WERI-Rb-1 (cell line): Measurements from ENCODE around the gene EVC2.

Experiments
- DNase-seq: peaks from one replicate; pipeline ENCODE4 v3.0.0-alpha.2; 2020
- H3K27ac ChIP-seq: fragments of 250-450 bp; sonication (Bioruptor Pico); 2 replicates; pipeline ENCODE4 v1.5.1; 2020; ENCODE audit warnings: mild to moderate bottlenecking, moderate library complexity
- H3K27me3 ChIP-seq: fragments of 250-450 bp; sonication (Bioruptor Pico); 2 replicates; pipeline ENCODE4 v1.5.1; 2021; ENCODE audit warnings: mild to moderate bottlenecking, low read depth, moderate library complexity; ENCODE audit not compliant: insufficient read depth, severe bottlenecking
- H3K36me3 ChIP-seq: fragments of 250-450 bp; sonication (Bioruptor Pico); 2 replicates; pipeline ENCODE4 v1.5.1; 2020; ENCODE audit warnings: mild to moderate bottlenecking, moderate library complexity
- H3K4me3 ChIP-seq: 2 replicates; pipeline ENCODE4 v1.5.1; 2011; ENCODE audit warnings: low read depth, mild to moderate bottlenecking, control low read depth, low read length
- H3K9me3 ChIP-seq: fragments of 250-450 bp; sonication (Bioruptor Pico); 2 replicates; pipeline ENCODE4 v1.5.1; 2021; ENCODE audit warnings: mild to moderate bottlenecking, moderate library complexity; ENCODE audit not compliant: severe bottlenecking
- CTCF ChIP-seq: IDR thresholded peaks from 2 replicates; pipeline ENCODE4 v1.5.1; 2011; ENCODE audit warnings: low read depth, mild to moderate bottlenecking, control low read depth, inconsistent platforms, low read length

EVC2 gene

GRCh38 chr4:5706486-5707290 is 1.7 kb downstream of the EVC2 start:
- peaks cover 4% of the 10 kb centered on the region for H3K9me3 ChIP-seq
- H3K27ac ChIP-seq: no peak overlapping the region
- DNase-seq: no peak
- no peak overlapping the region for H3K4me3 ChIP-seq
- TF ChIP-seq CTCF: no peak
- no peaks in the 10 kb centered on the region for H3K27me3 ChIP-seq
- H3K36me3 ChIP-seq: no peaks in the 10 kb centered on the region

GRCh38 chr4:5705647-5706320 is 2.6 kb downstream of the EVC2 start:
- DNase-seq: no peak
- H3K9me3 ChIP-seq: peaks cover 4% of the 10 kb centered on the region
- H3K27ac ChIP-seq: no peak overlapping the region
- H3K4me3 ChIP-seq: no peak overlapping the region
- no peaks in the 10 kb centered on the region for H3K36me3 ChIP-seq
- no peaks in the 10 kb centered on the region for H3K27me3 ChIP-seq
- no peak for TF ChIP-seq CTCF

GRCh38 chr4:5704276-5704675 is 4.1 kb downstream of the EVC2 start:
- TF ChIP-seq CTCF: no peak
- Histone ChIP-seq H3K36me3 (no peaks in the 10 kb centered on the region), H3K9me3 (peaks cover 4% of the 10 kb centered on the region), H3K27ac (no peak overlapping the region), H3K4me3 (no peak overlapping the region), H3K27me3 (no peaks in the 10 kb centered on the region)
- DNase-seq: no peak

GRCh38 chr4:5703831-5704230 is 4.5 kb downstream of the EVC2 start:
- DNase-seq: no peak

GRCh38 chr4:5701971-5702370 is 6.4 kb downstream of the EVC2 start:
- Histone ChIP-seq H3K4me3 (no peak overlapping the region), H3K27me3 (no peaks in the 10 kb centered on the region), H3K9me3 (peaks cover 4% of the 10 kb centered on the region), H3K36me3 (no peaks in the 10 kb centered on the region), H3K27ac (no peak overlapping the region)
- no peak for DNase-seq
- TF ChIP-seq CTCF: no peak

More at GRCh38 chr4:5703831-5704230, 4.5 kb downstream of the EVC2 start:
- TF ChIP-seq CTCF: no peak
- Histone ChIP-seq H3K36me3 (no peaks in the 10 kb centered on the region), H3K27ac (no peak overlapping the region), H3K4me3 (no peak overlapping the region), H3K27me3 (no peaks in the 10 kb centered on the region), H3K9me3 (peaks cover 4% of the 10 kb centered on the region)
